Gastrocnemius medialis (tissue), 4 donors: ENCODE data around the gene MYOM1. TPM values are rescaled to one million over a fixed set of nuclear protein-coding genes. Genes with fewer than 3 reads are reported as not detected.

Source experiments
- ATAC-seq, 2 donors: fragments of 150-250 bp; one replicate each; pipeline ENCODE4 v1.9.1; 2016
- DNase-seq, 2 donors: peaks; one replicate each; pipeline ENCODE4 v3.0.0-alpha.2; 2019
- H3K27ac ChIP-seq, 4 donors: fragments of 200-600 bp; sonication (generic); 1 replicate in 1 of 4; 2 replicates in 3 of 4; pipeline ENCODE4 v1.5.1; 2016 to 2018; ENCODE audit warnings: mild to moderate bottlenecking in 2 of 4, moderate library complexity in 1 of 4
- H3K27me3 ChIP-seq, 3 donors: fragments of 200-600 bp; sonication (generic) in 2 of 3; 1 replicate in 1 of 3; 2 replicates in 2 of 3; pipeline versions ENCODE4 v1.5.1 to v1.6.0; 2016 to 2019; ENCODE audit warnings: mild to moderate bottlenecking in 1 of 3, moderate library complexity in 1 of 3
- H3K36me3 ChIP-seq, 2 donors: fragments of 200-600 bp; sonication (generic) in 1 of 2; one replicate each; pipeline ENCODE4 v1.5.1; 2017 to 2018
- H3K4me1 ChIP-seq, 2 donors: fragments of 200-600 bp; sonication (generic) in 1 of 2; one replicate each; pipeline ENCODE4 v1.5.1; 2016 to 2017; ENCODE audit warnings: mild to moderate bottlenecking in 2 of 2
- H3K4me3 ChIP-seq, 4 donors: fragments of 200-600 bp; sonication (generic) in 3 of 4; 1 replicate in 1 of 4; 2 replicates in 3 of 4; pipeline ENCODE4 v1.5.1; 2016 to 2019; ENCODE audit warnings: mild to moderate bottlenecking in 2 of 4
- H3K9me3 ChIP-seq, 3 donors: fragments of 200-600 bp; sonication (generic) in 2 of 3; 1 replicate in 1 of 3; 2 replicates in 2 of 3; pipeline ENCODE4 v1.5.1; 2016 to 2019
- POLR2A ChIP-seq, 2 donors: fragments of 450-650 bp; IDR thresholded peaks; one replicate each; pipeline ENCODE4 v1.6.1; 2017; ENCODE audit warnings: antibody characterized with exemption in 2 of 2, mild to moderate bottlenecking in 2 of 2, moderate library complexity in 2 of 2
- in situ Hi-C, 4 donors: fragments of 200-750 bp; cut with MboI; loops; one replicate each; pipeline versions ENCODE4 v1.15.0 to v1.8.0; 2017; ENCODE audit warnings: low sequenced_read_pairs in 4 of 4
- intact Hi-C: fragments of 100-400 bp; cut with DNase I; formaldehyde crosslinking; loops from one replicate; pipeline ENCODE4 v1.15.1; 2023; ENCODE audit warnings: low total_unique reads
- total RNA-seq, 4 donors: library from RNA; depleted of rRNA; stranded (reverse); fragments of >200 nt; gene quantifications; one replicate each; pipeline versions ENCODE4 v1.1.0 to v1.2.3, GENCODE V29; 2016
- TF ChIP-seq, protein P1 (sequence below), 5 experiments: fragments of 450-650 bp in 3 of 5; fragments of 200-600 bp in 2 of 5; sonication (generic) in 2 of 5; IDR thresholded peaks in 4 of 5; conservative IDR thresholded peaks in 1 of 5; 1 replicate in 4 of 5; 2 replicates in 1 of 5; pipeline ENCODE4 v1.5.1; 2016 to 2019; ENCODE audit warnings: antibody characterized with exemption in 5 of 5, mild to moderate bottlenecking in 3 of 5, moderate library complexity in 3 of 5

The MYOM1 gene
- total RNA-seq, 4 donors from 2014 or later, result 245 to 307 (median 273) TPM

DNA sequence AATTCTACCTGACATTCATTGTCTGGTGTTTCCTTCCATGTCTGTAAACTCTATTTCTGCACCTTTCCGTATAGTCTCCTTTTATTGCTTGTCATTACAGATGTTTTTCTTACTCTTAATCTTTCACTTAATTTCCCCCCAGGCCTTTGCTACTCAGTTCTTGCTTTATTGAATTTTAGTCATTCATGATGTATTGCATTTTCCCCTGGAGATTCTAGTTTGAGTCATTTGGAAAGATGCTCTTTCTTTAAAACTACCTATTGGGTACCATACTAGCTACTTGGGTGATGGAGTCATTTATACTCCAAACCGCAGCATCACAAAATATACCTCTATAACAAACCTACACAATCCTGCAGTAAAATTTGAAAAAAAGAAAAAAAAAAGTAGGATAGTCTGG lies 179.6 kb downstream of the MYOM1 start:
- Histone ChIP-seq H3K4me3 (no peak overlapping the region), H3K27ac (no peak overlapping the region), H3K9me3 (no peaks in the 10 kb centered on the region), H3K4me1 (no peaks in the 10 kb centered on the region), H3K27me3 (no peaks in the 10 kb centered on the region), H3K36me3 (no peaks in the 10 kb centered on the region)
- intact Hi-C loops (no loop called here), in situ Hi-C loops (no loop called here)
- TF ChIP-seq, protein P1, sequence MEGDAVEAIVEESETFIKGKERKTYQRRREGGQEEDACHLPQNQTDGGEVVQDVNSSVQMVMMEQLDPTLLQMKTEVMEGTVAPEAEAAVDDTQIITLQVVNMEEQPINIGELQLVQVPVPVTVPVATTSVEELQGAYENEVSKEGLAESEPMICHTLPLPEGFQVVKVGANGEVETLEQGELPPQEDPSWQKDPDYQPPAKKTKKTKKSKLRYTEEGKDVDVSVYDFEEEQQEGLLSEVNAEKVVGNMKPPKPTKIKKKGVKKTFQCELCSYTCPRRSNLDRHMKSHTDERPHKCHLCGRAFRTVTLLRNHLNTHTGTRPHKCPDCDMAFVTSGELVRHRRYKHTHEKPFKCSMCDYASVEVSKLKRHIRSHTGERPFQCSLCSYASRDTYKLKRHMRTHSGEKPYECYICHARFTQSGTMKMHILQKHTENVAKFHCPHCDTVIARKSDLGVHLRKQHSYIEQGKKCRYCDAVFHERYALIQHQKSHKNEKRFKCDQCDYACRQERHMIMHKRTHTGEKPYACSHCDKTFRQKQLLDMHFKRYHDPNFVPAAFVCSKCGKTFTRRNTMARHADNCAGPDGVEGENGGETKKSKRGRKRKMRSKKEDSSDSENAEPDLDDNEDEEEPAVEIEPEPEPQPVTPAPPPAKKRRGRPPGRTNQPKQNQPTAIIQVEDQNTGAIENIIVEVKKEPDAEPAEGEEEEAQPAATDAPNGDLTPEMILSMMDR (IDR thresholded peaks at IDR 0.05 in 4 of 5, conservative IDR thresholded peaks at IDR 0.05 in 1 of 5), result no peak
- ATAC-seq, result no peak
- DNase-seq, result no peak

DNA sequence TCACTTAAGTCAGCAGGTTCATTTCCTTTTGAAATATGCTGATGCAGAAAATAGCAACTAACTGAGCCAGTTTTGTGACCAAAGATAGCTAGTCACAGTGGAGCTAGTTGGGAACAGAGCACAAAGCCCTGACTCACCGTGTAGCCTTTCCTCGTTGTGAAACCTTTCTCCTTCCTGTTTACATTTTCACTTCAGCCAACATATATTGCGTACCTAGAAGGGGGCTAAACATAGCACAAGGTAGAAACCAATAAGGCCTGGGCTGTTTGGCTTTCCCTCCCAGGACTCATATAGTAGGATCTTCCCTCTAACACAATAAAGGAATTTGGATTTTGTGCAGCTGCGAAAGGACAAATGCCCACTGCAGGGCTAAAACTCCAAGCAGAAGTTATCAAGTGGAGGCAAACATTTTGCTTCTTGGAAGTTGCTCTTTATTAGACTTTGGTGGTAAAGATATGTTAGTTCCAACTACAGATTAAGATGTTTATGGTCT lies 182.3 kb downstream of the MYOM1 start:
- in situ Hi-C loops, result no loop called here

DNA sequence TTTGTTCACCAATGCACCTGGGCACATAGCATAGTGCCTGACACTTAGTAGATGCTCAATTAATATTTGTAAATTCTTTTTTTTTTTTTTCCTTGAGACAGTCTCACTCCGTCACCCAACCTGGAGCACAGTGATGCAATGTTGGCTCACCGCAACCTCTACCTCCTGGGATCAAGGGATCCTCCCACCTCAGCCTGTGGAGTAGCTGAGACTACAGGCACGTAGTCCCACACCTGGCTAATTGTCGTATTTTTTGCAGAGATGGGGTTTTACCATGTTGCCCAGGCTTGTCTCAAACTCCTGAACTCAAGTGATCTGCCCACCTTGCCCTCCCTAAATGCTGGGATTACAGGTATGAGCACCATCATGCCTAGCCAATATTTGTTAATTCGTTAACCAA lies 183.7 kb downstream of the MYOM1 start:
- Histone ChIP-seq H3K4me1 (no peaks in the 10 kb centered on the region), H3K27me3 (no peaks in the 10 kb centered on the region), H3K36me3 (no peaks in the 10 kb centered on the region), H3K4me3 (no peak overlapping the region), H3K9me3 (no peaks in the 10 kb centered on the region), H3K27ac (no peak overlapping the region)
- in situ Hi-C loops (no loop called here), intact Hi-C loops (no loop called here)
- no peak for ATAC-seq
- DNase-seq, result no peak
- TF ChIP-seq, protein P1 (IDR thresholded peaks at IDR 0.05 in 4 of 5, conservative IDR thresholded peaks at IDR 0.05 in 1 of 5), result no peak

More for the DNA sequence above, 182.3 kb downstream of the MYOM1 start:
- Histone ChIP-seq H3K4me1 (no peaks in the 10 kb centered on the region), H3K27ac (peak overlapping the region in 1 of 4 donors; percentile 33), H3K36me3 (no peaks in the 10 kb centered on the region), H3K4me3 (no peak overlapping the region), H3K9me3 (no peaks in the 10 kb centered on the region), H3K27me3 (no peaks in the 10 kb centered on the region)
- ATAC-seq (peak; percentile 78 to 87), DNase-seq (peak in 1 of 2 donors; percentile 20)
- TF ChIP-seq, protein P1 (IDR thresholded peaks at IDR 0.05 in 4 of 5, conservative IDR thresholded peaks at IDR 0.05 in 1 of 5), result no peak
- TF ChIP-seq POLR2A (IDR thresholded peaks at IDR 0.05), result no peak
- intact Hi-C loops, result no loop called here

DNA sequence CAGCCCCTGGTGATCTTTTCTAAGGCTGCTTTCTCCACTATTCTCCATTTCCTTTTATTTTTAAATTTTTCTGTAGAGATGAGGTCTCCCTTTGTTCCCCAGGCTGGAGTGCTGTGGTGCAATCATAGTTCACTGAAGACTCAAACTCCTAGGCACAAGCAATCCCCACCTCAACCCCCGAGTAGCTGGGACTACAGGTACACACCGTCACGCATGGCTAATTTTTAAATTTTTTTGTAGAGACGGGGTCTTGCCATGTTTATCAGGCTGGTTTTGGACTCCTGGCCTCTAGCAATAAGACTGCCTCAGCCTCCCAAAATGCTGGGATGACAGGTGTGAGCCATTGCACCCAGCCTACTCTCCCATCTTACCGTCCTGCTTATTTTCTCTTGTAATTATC lies 184.1 kb downstream of the MYOM1 start:
- in situ Hi-C loops, result no loop called here
- TF ChIP-seq, protein P1 (IDR thresholded peaks at IDR 0.05 in 4 of 5, conservative IDR thresholded peaks at IDR 0.05 in 1 of 5), result no peak
- no peak for TF ChIP-seq POLR2A (IDR thresholded peaks at IDR 0.05)
- H3K36me3 ChIP-seq, result no peaks in the 10 kb centered on the region
- no peak for ATAC-seq
- H3K9me3 ChIP-seq, result no peaks in the 10 kb centered on the region
- intact Hi-C loops, result no loop called here
- no peaks in the 10 kb centered on the region for H3K27me3 ChIP-seq
- no peak for DNase-seq
- H3K4me1 ChIP-seq, result no peaks in the 10 kb centered on the region
- no peak overlapping the region for H3K4me3 ChIP-seq
- no peak overlapping the region for H3K27ac ChIP-seq

DNA sequence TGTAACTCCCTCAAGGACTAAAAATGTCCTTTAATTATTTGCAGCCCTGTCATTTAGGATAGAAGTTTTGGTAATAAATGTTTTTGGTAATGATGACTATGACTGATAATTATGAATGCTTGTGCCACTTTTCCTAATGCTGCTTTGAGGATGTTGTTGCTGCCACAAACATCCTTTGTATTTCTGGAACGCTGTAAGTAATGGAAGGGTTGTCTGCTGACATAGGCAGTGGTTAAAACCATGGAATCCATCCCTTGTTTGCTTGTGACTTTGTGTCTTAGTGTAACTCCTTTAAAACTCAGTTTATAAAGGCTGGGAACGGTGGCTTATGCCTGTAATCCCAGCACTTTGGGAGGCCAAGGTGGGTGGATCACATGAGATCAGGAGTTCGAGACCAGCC lies 187.0 kb downstream of the MYOM1 start:
- Histone ChIP-seq H3K4me1 (no peaks in the 10 kb centered on the region), H3K4me3 (no peak overlapping the region), H3K27ac (no peak overlapping the region), H3K27me3 (no peaks in the 10 kb centered on the region), H3K9me3 (no peaks in the 10 kb centered on the region), H3K36me3 (no peaks in the 10 kb centered on the region)
- intact Hi-C loops, result no loop called here
- DNase-seq (no peak), ATAC-seq (no peak)
- no peak for TF ChIP-seq POLR2A (IDR thresholded peaks at IDR 0.05)
- in situ Hi-C loops, result no loop called here
